Ishikawa (cell line): ENCODE results near the gene SVEP1.

ENCODE experiments used
- CEBPB ChIP-seq: IDR thresholded peaks from 2 replicates; pipeline ENCODE4 v1.6.1; 2012
- CREB1 ChIP-seq: IDR thresholded peaks from 2 replicates; pipeline ENCODE4 v1.6.1; 2012; ENCODE audit warnings: low read depth
- FOXM1 ChIP-seq: IDR thresholded peaks from 2 replicates; pipeline ENCODE4 v1.6.1; 2012; ENCODE audit warnings: low read depth, borderline replicate concordance
- TAF1 ChIP-seq: IDR thresholded peaks from 2 replicates; pipeline ENCODE4 v1.6.1; 2012; ENCODE audit warnings: low read depth, mild to moderate bottlenecking
- TEAD4 ChIP-seq: IDR thresholded peaks from 2 replicates; pipeline ENCODE4 v1.6.1; 2012
- YY1 ChIP-seq: IDR thresholded peaks from 2 replicates; pipeline ENCODE4 v1.6.1; 2012; ENCODE audit warnings: low read depth
- TF ChIP-seq, protein P1 (sequence below): IDR thresholded peaks from 2 replicates; pipeline ENCODE4 v1.6.1; 2012
- TF ChIP-seq, protein P2 (sequence below): IDR thresholded peaks from 2 replicates; pipeline ENCODE4 v1.6.1; 2012; ENCODE audit warnings: low read depth, mild to moderate bottlenecking

DNA sequence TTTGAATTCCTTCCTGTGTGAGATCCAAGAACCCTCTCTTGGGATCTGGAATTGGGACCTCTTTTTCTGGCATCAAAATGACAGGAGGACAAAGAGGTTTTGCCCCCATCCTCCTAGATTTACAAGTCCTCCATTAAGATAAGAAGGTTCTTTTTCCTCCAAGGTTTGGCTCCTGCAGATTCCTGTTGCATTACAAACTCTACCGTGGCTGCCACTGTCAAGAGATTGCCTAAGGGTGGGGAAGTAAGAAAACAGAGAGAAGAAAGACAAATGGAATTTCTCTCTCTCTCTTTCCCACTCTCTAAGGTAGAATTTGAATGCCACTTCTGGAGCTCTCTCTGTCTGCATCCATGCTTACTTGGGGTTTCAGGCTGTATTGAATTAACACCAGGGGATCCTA is 12.0 kb upstream of the SVEP1 start:
- TF ChIP-seq FOXM1 (no peak), TEAD4 (no peak), CEBPB (no peak), YY1 (no peak), TAF1 (no peak), CREB1 (no peak)
- TF ChIP-seq, protein P1, sequence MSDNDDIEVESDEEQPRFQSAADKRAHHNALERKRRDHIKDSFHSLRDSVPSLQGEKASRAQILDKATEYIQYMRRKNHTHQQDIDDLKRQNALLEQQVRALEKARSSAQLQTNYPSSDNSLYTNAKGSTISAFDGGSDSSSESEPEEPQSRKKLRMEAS = no peak
- TF ChIP-seq, protein P2, sequence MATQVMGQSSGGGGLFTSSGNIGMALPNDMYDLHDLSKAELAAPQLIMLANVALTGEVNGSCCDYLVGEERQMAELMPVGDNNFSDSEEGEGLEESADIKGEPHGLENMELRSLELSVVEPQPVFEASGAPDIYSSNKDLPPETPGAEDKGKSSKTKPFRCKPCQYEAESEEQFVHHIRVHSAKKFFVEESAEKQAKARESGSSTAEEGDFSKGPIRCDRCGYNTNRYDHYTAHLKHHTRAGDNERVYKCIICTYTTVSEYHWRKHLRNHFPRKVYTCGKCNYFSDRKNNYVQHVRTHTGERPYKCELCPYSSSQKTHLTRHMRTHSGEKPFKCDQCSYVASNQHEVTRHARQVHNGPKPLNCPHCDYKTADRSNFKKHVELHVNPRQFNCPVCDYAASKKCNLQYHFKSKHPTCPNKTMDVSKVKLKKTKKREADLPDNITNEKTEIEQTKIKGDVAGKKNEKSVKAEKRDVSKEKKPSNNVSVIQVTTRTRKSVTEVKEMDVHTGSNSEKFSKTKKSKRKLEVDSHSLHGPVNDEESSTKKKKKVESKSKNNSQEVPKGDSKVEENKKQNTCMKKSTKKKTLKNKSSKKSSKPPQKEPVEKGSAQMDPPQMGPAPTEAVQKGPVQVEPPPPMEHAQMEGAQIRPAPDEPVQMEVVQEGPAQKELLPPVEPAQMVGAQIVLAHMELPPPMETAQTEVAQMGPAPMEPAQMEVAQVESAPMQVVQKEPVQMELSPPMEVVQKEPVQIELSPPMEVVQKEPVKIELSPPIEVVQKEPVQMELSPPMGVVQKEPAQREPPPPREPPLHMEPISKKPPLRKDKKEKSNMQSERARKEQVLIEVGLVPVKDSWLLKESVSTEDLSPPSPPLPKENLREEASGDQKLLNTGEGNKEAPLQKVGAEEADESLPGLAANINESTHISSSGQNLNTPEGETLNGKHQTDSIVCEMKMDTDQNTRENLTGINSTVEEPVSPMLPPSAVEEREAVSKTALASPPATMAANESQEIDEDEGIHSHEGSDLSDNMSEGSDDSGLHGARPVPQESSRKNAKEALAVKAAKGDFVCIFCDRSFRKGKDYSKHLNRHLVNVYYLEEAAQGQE = no peak
